ENCODE data around the gene EMCN.
"Not testable (repeated sequence)": the region's sequence is repeated elsewhere in the genome, so short reads cannot be mapped to it uniquely, and the experiment has no call there.

Gene EMCN

DNA sequence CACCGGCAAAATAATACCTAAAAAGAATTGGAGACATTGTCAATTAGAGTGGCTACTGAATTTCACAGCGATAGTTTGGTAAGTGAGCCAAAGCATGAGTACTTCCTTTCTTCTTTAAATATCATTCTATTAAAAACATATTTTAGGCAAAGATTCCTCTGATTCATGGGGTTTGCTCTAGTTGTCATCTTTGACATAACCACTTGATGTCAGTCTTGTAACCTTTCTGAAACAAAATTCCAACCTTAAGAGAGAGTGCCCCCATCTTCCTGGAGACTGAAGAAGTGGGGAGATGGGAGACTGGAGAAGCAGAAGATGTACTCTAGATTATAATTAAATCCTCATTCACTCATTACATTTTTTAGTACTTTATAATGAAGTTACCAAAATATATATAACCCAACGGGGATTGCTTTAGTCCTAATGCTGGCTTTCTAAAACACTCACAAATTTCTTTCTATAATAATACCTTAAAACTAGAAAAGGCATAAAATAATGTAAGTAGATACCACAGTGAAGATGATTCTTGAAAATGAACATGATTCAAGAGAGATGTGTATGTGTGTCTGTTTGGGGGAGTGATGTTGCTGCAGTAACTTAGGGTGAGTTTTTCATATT, 96.4 kb downstream of the EMCN start:
- Histone ChIP-seq H3K9me3 (ENCODE audit: control insufficient read depth, low read length) (no peaks in the 10 kb centered on the region), H3K27me3 (ENCODE audit: control insufficient read depth, insufficient read depth, low read length) (no peaks in the 10 kb centered on the region), H3K9ac (ENCODE audit: low read length) (no peak overlapping the region), H3K4me1 (ENCODE audit: control insufficient read depth, insufficient read depth, low read length) (no peaks in the 10 kb centered on the region), H3K4me3 (ENCODE audit: low read length) (no peak overlapping the region), H3K36me3 (ENCODE audit: control insufficient read depth, insufficient read depth, low read length) (no peaks in the 10 kb centered on the region)

GRCh38 chr4:100420571-100420970, 97.3 kb downstream of the EMCN start:
- H3K36me3 ChIP-seq (ENCODE audit: control insufficient read depth, insufficient read depth, low read length), result no peaks in the 10 kb centered on the region
- H3K4me3 ChIP-seq (ENCODE audit: low read length), result no peak overlapping the region
- no peaks in the 10 kb centered on the region for H3K4me1 ChIP-seq (ENCODE audit: control insufficient read depth, insufficient read depth, low read length)
- H3K27me3 ChIP-seq (ENCODE audit: control insufficient read depth, insufficient read depth, low read length), result no peaks in the 10 kb centered on the region
- H3K9me3 ChIP-seq (ENCODE audit: control insufficient read depth, low read length), result no peaks in the 10 kb centered on the region
- H3K9ac ChIP-seq (ENCODE audit: low read length), result no peak overlapping the region

DNA sequence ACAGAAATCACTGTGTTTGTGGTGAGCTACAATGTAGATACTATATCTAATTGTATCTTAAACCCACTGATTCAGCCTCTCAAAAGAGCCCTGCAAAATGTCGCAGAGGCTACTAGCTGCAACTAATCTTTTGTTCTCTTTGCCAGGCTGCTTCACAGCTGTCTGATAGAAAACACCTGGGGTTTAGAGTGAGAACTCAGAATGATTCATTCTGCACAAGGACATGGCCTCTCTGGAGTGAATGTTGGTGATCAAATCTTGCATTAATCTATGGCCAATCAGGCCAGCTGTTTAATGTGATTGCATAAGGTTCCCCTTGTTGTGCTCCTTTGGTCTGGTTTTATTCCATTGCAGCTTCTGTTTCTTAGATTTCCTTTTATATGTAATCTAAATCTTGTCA, 100.3 kb downstream of the EMCN start:
- no peaks in the 10 kb centered on the region for H3K36me3 ChIP-seq (ENCODE audit: control insufficient read depth, insufficient read depth, low read length)
- no peaks in the 10 kb centered on the region for H3K4me1 ChIP-seq (ENCODE audit: control insufficient read depth, insufficient read depth, low read length)
- no peaks in the 10 kb centered on the region for H3K9me3 ChIP-seq (ENCODE audit: control insufficient read depth, low read length)
- H3K27me3 ChIP-seq (ENCODE audit: control insufficient read depth, insufficient read depth, low read length), result no peaks in the 10 kb centered on the region
- H3K4me3 ChIP-seq (ENCODE audit: low read length), result no peak overlapping the region
- no peak overlapping the region for H3K9ac ChIP-seq (ENCODE audit: low read length)

DNA sequence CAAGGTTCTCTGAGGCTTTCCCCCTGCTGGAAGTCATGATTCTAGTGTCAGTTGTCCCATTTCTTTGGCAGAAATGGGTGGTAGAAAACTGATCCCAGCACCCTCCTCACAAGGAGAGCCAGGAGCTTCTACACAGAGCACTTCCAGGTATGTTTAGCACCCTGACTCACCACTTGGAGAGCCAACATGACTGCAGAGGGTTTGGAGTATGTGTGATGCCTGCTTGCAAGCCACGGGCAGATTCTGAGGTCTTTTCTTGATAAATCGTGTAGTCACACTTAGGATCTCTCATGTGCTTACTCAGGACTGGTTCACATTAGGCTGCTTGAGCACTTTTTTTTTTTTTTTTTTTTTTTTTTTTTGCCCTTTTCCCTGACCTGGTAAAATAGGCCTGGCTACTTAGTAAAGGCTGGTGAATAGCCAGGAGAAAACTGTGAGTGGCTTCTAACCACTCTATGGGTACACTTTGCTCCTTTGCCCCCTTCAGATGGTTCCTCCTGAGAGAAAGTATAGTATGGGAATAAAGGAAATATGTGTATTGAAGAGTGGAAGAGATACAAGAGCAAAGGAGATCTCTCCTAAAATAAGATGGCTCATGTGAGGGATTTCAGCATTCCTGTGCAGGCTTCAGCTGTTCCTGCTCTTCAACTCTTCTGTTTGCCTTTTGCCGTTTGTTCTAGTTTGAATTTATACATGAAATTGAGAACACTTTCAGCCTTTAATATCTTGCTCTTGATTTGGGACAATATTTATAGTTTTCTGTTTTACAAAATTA, 103.6 kb downstream of the EMCN start:
- Histone ChIP-seq H3K4me1 (ENCODE audit: control insufficient read depth, insufficient read depth, low read length) (no peaks in the 10 kb centered on the region), H3K27me3 (ENCODE audit: control insufficient read depth, insufficient read depth, low read length) (no peaks in the 10 kb centered on the region), H3K9me3 (ENCODE audit: control insufficient read depth, low read length) (no peaks in the 10 kb centered on the region), H3K4me3 (ENCODE audit: low read length) (no peak overlapping the region), H3K36me3 (ENCODE audit: control insufficient read depth, insufficient read depth, low read length) (no peaks in the 10 kb centered on the region), H3K9ac (ENCODE audit: low read length) (no peak overlapping the region)

GRCh38 chr4:100391863-100392262, 126.0 kb downstream of the EMCN start:
- H3K36me3 ChIP-seq (ENCODE audit: control insufficient read depth, insufficient read depth, low read length), result no peaks in the 10 kb centered on the region
- H3K4me3 ChIP-seq (ENCODE audit: low read length), result no peak overlapping the region
- no peak overlapping the region for H3K9ac ChIP-seq (ENCODE audit: low read length)
- no peaks in the 10 kb centered on the region for H3K27me3 ChIP-seq (ENCODE audit: control insufficient read depth, insufficient read depth, low read length)
- no peaks in the 10 kb centered on the region for H3K4me1 ChIP-seq (ENCODE audit: control insufficient read depth, insufficient read depth, low read length)
- no peaks in the 10 kb centered on the region for H3K9me3 ChIP-seq (ENCODE audit: control insufficient read depth, low read length)

DNA sequence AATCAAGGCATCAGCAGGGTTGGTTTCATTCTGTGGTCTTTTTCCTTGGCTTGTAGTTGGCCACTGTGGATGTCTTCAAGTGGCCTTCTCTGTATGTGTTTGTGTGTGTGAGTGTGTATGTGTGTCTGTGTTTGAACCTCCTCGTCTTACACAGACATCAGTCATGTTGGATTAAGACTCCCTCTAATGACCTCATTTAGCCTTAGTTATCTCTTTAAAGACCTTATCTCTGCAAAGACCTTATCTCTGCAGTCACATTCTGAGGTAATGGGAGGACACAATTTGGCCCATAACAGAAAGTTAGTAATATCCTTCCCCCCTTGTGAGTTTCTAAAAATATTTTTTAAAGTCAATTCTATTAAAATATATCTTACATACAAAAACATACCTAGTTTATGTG, 126.7 kb downstream of the EMCN start:
- Histone ChIP-seq H3K36me3 (ENCODE audit: control insufficient read depth, insufficient read depth, low read length) (no peaks in the 10 kb centered on the region), H3K9ac (ENCODE audit: low read length) (no peak overlapping the region), H3K9me3 (ENCODE audit: control insufficient read depth, low read length) (no peaks in the 10 kb centered on the region), H3K27me3 (ENCODE audit: control insufficient read depth, insufficient read depth, low read length) (no peaks in the 10 kb centered on the region), H3K4me3 (ENCODE audit: low read length) (no peak overlapping the region), H3K4me1 (ENCODE audit: control insufficient read depth, insufficient read depth, low read length) (no peaks in the 10 kb centered on the region)

GRCh38 chr4:100386270-100386669, 131.6 kb downstream of the EMCN start:
- Histone ChIP-seq H3K9me3 (ENCODE audit: control insufficient read depth, low read length) (no peaks in the 10 kb centered on the region), H3K4me1 (ENCODE audit: control insufficient read depth, insufficient read depth, low read length) (no peaks in the 10 kb centered on the region), H3K27me3 (ENCODE audit: control insufficient read depth, insufficient read depth, low read length) (no peaks in the 10 kb centered on the region), H3K4me3 (ENCODE audit: low read length) (no peak overlapping the region), H3K36me3 (ENCODE audit: control insufficient read depth, insufficient read depth, low read length) (no peaks in the 10 kb centered on the region), H3K9ac (ENCODE audit: low read length) (no peak overlapping the region)

DNA sequence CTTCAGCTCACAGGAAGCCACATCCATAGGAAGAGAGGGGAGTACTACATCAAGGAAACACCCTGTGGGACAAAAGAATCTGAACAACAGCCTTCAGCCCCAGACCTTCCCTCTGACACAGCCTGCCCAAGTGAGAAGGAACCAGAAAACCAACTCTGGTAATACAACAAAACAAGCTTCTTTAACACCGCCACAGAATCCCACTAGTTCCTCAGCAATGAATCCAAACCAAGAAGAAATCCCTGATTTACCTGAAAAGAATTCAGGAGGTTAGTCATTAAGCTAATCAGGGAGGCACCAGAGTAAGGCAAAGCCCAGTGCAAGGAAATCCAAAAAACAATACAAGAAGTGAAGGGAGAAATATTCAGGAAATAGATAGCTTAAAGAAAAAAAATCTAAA, 137.4 kb downstream of the EMCN start:
- not testable (repeated sequence) for H3K9ac ChIP-seq (ENCODE audit: low read length); H3K27me3 ChIP-seq (ENCODE audit: control insufficient read depth, insufficient read depth, low read length); H3K4me3 ChIP-seq (ENCODE audit: low read length); H3K9me3 ChIP-seq (ENCODE audit: control insufficient read depth, low read length); H3K36me3 ChIP-seq (ENCODE audit: control insufficient read depth, insufficient read depth, low read length); H3K4me1 ChIP-seq (ENCODE audit: control insufficient read depth, insufficient read depth, low read length)

DNA sequence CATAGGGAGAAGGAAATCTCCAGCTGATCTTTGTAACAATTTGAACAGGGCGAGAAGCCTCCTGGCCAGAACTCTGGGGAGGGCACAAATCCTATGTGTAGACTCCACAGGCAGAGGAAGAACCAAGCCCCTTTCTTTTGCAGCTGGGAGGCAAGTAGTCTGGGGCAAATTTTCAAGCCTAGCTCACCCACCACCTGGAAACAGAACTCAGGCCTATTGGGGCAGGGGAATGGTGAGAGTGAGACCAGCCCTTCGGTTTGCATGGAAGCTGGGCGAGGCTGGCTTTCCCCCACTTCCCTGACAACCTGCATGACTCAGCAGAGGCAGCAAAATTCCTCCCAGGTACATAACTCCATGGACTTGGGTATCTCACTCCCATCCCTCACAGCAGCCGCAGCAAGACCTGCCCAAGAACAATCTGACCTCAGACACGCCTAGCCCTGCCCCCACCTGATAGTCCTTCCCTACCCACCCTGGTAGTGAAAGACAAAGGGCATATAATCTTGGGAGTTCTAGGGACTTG, 138.2 kb downstream of the EMCN start:
- Histone ChIP-seq H3K27me3 (ENCODE audit: control insufficient read depth, insufficient read depth, low read length) (no peaks in the 10 kb centered on the region), H3K36me3 (ENCODE audit: control insufficient read depth, insufficient read depth, low read length) (no peaks in the 10 kb centered on the region), H3K9me3 (ENCODE audit: control insufficient read depth, low read length) (no peaks in the 10 kb centered on the region), H3K4me3 (ENCODE audit: low read length) (no peak overlapping the region), H3K9ac (ENCODE audit: low read length) (no peak overlapping the region), H3K4me1 (ENCODE audit: control insufficient read depth, insufficient read depth, low read length) (peaks cover 7% of the 10 kb centered on the region)

GRCh38 chr4:100372432-100372831, 145.4 kb downstream of the EMCN start:
- Histone ChIP-seq H3K4me3 (ENCODE audit: low read length) (no peak overlapping the region), H3K9ac (ENCODE audit: low read length) (no peak overlapping the region), H3K27me3 (ENCODE audit: control insufficient read depth, insufficient read depth, low read length) (no peaks in the 10 kb centered on the region), H3K4me1 (ENCODE audit: control insufficient read depth, insufficient read depth, low read length) (no peaks in the 10 kb centered on the region), H3K36me3 (ENCODE audit: control insufficient read depth, insufficient read depth, low read length) (no peaks in the 10 kb centered on the region), H3K9me3 (ENCODE audit: control insufficient read depth, low read length) (no peaks in the 10 kb centered on the region)

DNA sequence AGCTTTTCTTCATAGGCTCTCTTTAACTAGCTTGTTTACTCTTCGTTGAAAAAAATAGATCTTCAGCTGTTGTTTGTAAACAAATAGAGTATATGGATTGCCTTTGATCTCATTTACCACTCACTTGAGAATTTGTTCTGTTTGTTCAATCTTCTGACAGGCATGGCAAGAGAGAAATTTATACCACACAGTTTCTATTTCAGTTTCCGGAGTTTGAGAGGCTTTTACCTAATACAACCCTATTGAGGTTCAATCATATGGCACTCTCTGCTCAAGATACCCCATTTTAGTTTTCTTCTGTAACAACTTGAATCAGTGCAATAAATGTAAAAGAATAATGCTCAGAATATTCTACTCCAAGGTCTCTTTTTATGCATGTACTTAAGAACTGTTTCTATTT, 148.0 kb downstream of the EMCN start:
- no peak overlapping the region for H3K9ac ChIP-seq (ENCODE audit: low read length)
- no peaks in the 10 kb centered on the region for H3K36me3 ChIP-seq (ENCODE audit: control insufficient read depth, insufficient read depth, low read length)
- no peaks in the 10 kb centered on the region for H3K27me3 ChIP-seq (ENCODE audit: control insufficient read depth, insufficient read depth, low read length)
- no peaks in the 10 kb centered on the region for H3K4me1 ChIP-seq (ENCODE audit: control insufficient read depth, insufficient read depth, low read length)
- H3K9me3 ChIP-seq (ENCODE audit: control insufficient read depth, low read length), result no peaks in the 10 kb centered on the region
- no peak overlapping the region for H3K4me3 ChIP-seq (ENCODE audit: low read length)

- H3K4me3 ChIP-seq (ENCODE audit: low read length), result no peak overlapping the region
- no peaks in the 10 kb centered on the region for H3K27me3 ChIP-seq (ENCODE audit: control insufficient read depth, insufficient read depth, low read length)
- no peaks in the 10 kb centered on the region for H3K36me3 ChIP-seq (ENCODE audit: control insufficient read depth, insufficient read depth, low read length)
- H3K4me1 ChIP-seq (ENCODE audit: control insufficient read depth, insufficient read depth, low read length), result no peaks in the 10 kb centered on the region
- H3K9ac ChIP-seq (ENCODE audit: low read length), result no peak overlapping the region
- H3K9me3 ChIP-seq (ENCODE audit: control insufficient read depth, low read length), result no peaks in the 10 kb centered on the region
These were observed 150.4 kb downstream of the EMCN start for GRCh38 chr4:100367451-100367850.

Data from mucosa of stomach (tissue), 1 donor.